H1 (cell line): ENCODE measurements around the gene LACTB. TPM values are rescaled to one million over a fixed set of nuclear protein-coding genes. Genes with fewer than 3 reads are reported as not detected.
A peak's percentile ranks its signal among the peaks of the same experiment; 100 is the strongest.

Source experiments
- CTCF ChIA-PET: fragments of 300-600 bp; sonication (Branson Sonifier 250); formaldehyde crosslinking; loops from one replicate; lab custom pipeline; 2021; ENCODE audit not compliant: partially characterized antibody; lab: Charles Lee
- POLR2A ChIA-PET: fragments of 300-600 bp; sonication (Branson Sonifier 250); formaldehyde crosslinking; loops from one replicate; lab custom pipeline; 2021; ENCODE audit warnings: inconsistent platforms; ENCODE audit not compliant: partially characterized antibody; lab: Charles Lee
- DNase-seq, 2 experiments: peaks; one replicate each; pipeline versions ENCODE4 v3.0.0 to v3.0.0-alpha.2; 2010 to 2022; ENCODE audit warnings: low spot score in 2 of 2, low read depth in 1 of 2, mixed read lengths in 1 of 2
- FAIRE-seq: peaks from 2 replicates; lab custom pipeline; 2011; peaks lifted over from hg19 to GRCh38; lab: Jason Lieb, UNC
- H2AFZ ChIP-seq: 2 replicates; pipeline ENCODE4 v1.8.1; 2012; ENCODE audit warnings: low read length, inconsistent platforms
- H2AK5ac ChIP-seq: 2 replicates; pipeline ENCODE4 v1.6.1; 2013; ENCODE audit warnings: low read depth, low read length
- H2BK120ac ChIP-seq: replicated peaks from 2 replicates; pipeline ENCODE3; 2013; ENCODE audit warnings: low read depth, low read length, inconsistent platforms
- H2BK12ac ChIP-seq: 2 replicates; pipeline ENCODE4 v1.6.1; 2013; ENCODE audit warnings: low read depth, low read length
- H2BK15ac ChIP-seq: 2 replicates; pipeline ENCODE4 v1.6.1; 2013; ENCODE audit warnings: low read length
- H2BK20ac ChIP-seq: 2 replicates; pipeline ENCODE4 v1.6.1; 2013; ENCODE audit warnings: low read length
- H2BK5ac ChIP-seq: 2 replicates; pipeline ENCODE4 v1.6.1; 2013; ENCODE audit warnings: low read depth, low read length
- H3K14ac ChIP-seq: 2 replicates; pipeline ENCODE4 v1.6.1; 2013; ENCODE audit warnings: inconsistent platforms; ENCODE audit not compliant: insufficient read length
- H3K18ac ChIP-seq: 2 replicates; pipeline ENCODE4 v1.6.1; 2013; ENCODE audit warnings: low read length; ENCODE audit errors: extremely low read depth
- H3K23ac ChIP-seq: 2 replicates; pipeline ENCODE4 v1.6.1; 2013; ENCODE audit warnings: inconsistent platforms; ENCODE audit not compliant: insufficient read length
- H3K23me2 ChIP-seq: 2 replicates; pipeline ENCODE4 v1.6.1; 2013; ENCODE audit warnings: low read depth, low read length
- H3K27ac ChIP-seq: 2 replicates; pipeline ENCODE4 v1.6.1; 2011; ENCODE audit warnings: low read depth, low read length, inconsistent platforms
- H3K27me3 ChIP-seq, 4 experiments: replicated peaks in 1 of 4; 1 replicate in 1 of 4; 2 replicates in 3 of 4; pipeline versions ENCODE4 v1.6.1 to v1.8.1; 2011 to 2013; ENCODE audit warnings: low read length in 3 of 4, mild to moderate bottlenecking in 3 of 4, inconsistent platforms in 2 of 4, mixed read lengths in 2 of 4, moderate library complexity in 1 of 4; ENCODE audit not compliant: control insufficient read depth in 3 of 4, insufficient read depth in 3 of 4; ENCODE audit errors: extremely low read depth in 1 of 4
- H3K36me3 ChIP-seq, 4 experiments: 2 replicates each; pipeline versions ENCODE4 v1.6.1 to v1.8.1; 2011 to 2013; ENCODE audit warnings: mild to moderate bottlenecking in 4 of 4, low read length in 3 of 4, moderate library complexity in 2 of 4, control low read depth in 1 of 4, inconsistent platforms in 1 of 4; ENCODE audit not compliant: insufficient read depth in 4 of 4, control insufficient read depth in 2 of 4
- H3K4ac ChIP-seq: replicated peaks from 2 replicates; pipeline ENCODE3; 2013; ENCODE audit warnings: low read length, low read depth, mixed read lengths, inconsistent platforms; ENCODE audit not compliant: insufficient read length
- H3K4me1 ChIP-seq, 4 experiments: replicated peaks in 1 of 4; 1 replicate in 1 of 4; 2 replicates in 3 of 4; pipeline versions ENCODE4 v1.6.1 to v1.8.1; 2011 to 2013; ENCODE audit warnings: low read length in 3 of 4, inconsistent platforms in 2 of 4, mixed read lengths in 1 of 4; ENCODE audit not compliant: insufficient read depth in 4 of 4, control insufficient read depth in 3 of 4
- H3K4me2 ChIP-seq, 2 experiments: 2 replicates each; pipeline versions ENCODE4 v1.6.1 to v1.8.1; 2011 to 2013; ENCODE audit warnings: low read depth in 2 of 2, low read length in 2 of 2, control low read depth in 1 of 2, inconsistent platforms in 1 of 2, mild to moderate bottlenecking in 1 of 2; ENCODE audit not compliant: insufficient read depth in 1 of 2
- H3K4me3 ChIP-seq, 4 experiments: fragments of 200-600, 300-600 bp in 1 of 4; sonication (generic), shearing (Covaris generic), sonication (Bioruptor Twin) in 1 of 4; 2 replicates each; pipeline versions ENCODE4 v1.5.1 to v1.8.1; 2011 to 2016; ENCODE audit warnings: low read length in 4 of 4, low read depth in 3 of 4, control low read depth in 2 of 4, inconsistent platforms in 2 of 4, mild to moderate bottlenecking in 2 of 4, mixed read lengths in 1 of 4, moderate library complexity in 1 of 4; ENCODE audit not compliant: insufficient read depth in 2 of 4; ENCODE audit errors: extremely low read depth in 1 of 4
- H3K56ac ChIP-seq: replicated peaks from 2 replicates; pipeline ENCODE3; 2013; ENCODE audit warnings: low read depth, mild to moderate bottlenecking, mixed read lengths, low read length, inconsistent platforms; ENCODE audit not compliant: insufficient read length
- H3K79me1 ChIP-seq: 2 replicates; pipeline ENCODE4 v1.6.1; 2013; ENCODE audit warnings: low read depth, low read length, control low read depth
- H3K79me2 ChIP-seq, 2 experiments: 2 replicates each; pipeline versions ENCODE4 v1.6.1 to v1.8.1; 2012 to 2013; ENCODE audit warnings: low read length in 2 of 2, mild to moderate bottlenecking in 2 of 2, inconsistent platforms in 1 of 2; ENCODE audit not compliant: insufficient read depth in 2 of 2, control insufficient read depth in 1 of 2
- H3K9ac ChIP-seq, 4 experiments: replicated peaks in 1 of 4; 1 replicate in 1 of 4; 2 replicates in 3 of 4; pipeline versions ENCODE4 v1.6.1 to v1.8.1; 2011 to 2013; ENCODE audit warnings: low read depth in 3 of 4, low read length in 3 of 4, control low read depth in 2 of 4, mild to moderate bottlenecking in 2 of 4, moderate library complexity in 2 of 4, inconsistent platforms in 1 of 4; ENCODE audit errors: extremely low read depth in 1 of 4
- H3K9me3 ChIP-seq, 2 experiments: 2 replicates each; pipeline versions ENCODE4 v1.6.1 to v1.8.1; 2012 to 2013; ENCODE audit warnings: mild to moderate bottlenecking in 2 of 2, moderate library complexity in 2 of 2, control low read depth in 1 of 2, inconsistent platforms in 1 of 2, low read depth in 1 of 2, low read length in 1 of 2, mixed read lengths in 1 of 2; ENCODE audit not compliant: insufficient read depth in 2 of 2
- H4K20me1 ChIP-seq, 2 experiments: replicated peaks in 1 of 2; 2 replicates each; pipeline versions ENCODE3 to v1.8.1; 2011 to 2013; ENCODE audit warnings: inconsistent platforms in 2 of 2, low read length in 2 of 2, mild to moderate bottlenecking in 1 of 2; ENCODE audit not compliant: insufficient read depth in 2 of 2, control insufficient read depth in 1 of 2
- H4K5ac ChIP-seq: 2 replicates; pipeline ENCODE4 v1.6.1; 2013; ENCODE audit warnings: low read length, low read depth, mixed read lengths, inconsistent platforms; ENCODE audit not compliant: insufficient read length
- H4K8ac ChIP-seq: 2 replicates; pipeline ENCODE4 v1.8.0; 2013; ENCODE audit warnings: mild to moderate bottlenecking, moderate library complexity, low read length, inconsistent platforms; ENCODE audit not compliant: insufficient read depth; ENCODE audit errors: extremely low read depth
- H4K91ac ChIP-seq: replicated peaks from 2 replicates; pipeline ENCODE3; 2013; ENCODE audit warnings: low read length, mixed read lengths, inconsistent platforms; ENCODE audit not compliant: insufficient read length
- RAD21 ChIP-seq, 2 experiments: IDR thresholded peaks in 1 of 2; conservative IDR thresholded peaks in 1 of 2; 2 replicates each; pipeline ENCODE4 v1.6.1; 2011; ENCODE audit warnings: low read depth in 2 of 2, low read length in 2 of 2, improper control_type of control experiment in 1 of 2, inconsistent platforms in 1 of 2, mild to moderate bottlenecking in 1 of 2, moderate library complexity in 1 of 2
- SIN3A ChIP-seq, 2 experiments: IDR thresholded peaks in 1 of 2; conservative IDR thresholded peaks in 1 of 2; 2 replicates each; pipeline ENCODE4 v1.6.1; 2011 to 2012; ENCODE audit warnings: low read length in 2 of 2, improper control_type of control experiment in 1 of 2, low read depth in 1 of 2, mild to moderate bottlenecking in 1 of 2
- SP4 ChIP-seq: IDR thresholded peaks from 2 replicates; pipeline ENCODE4 v1.6.1; 2012; ENCODE audit warnings: low read length, inconsistent platforms
- WGBS, 2 experiments: shearing (Covaris generic) in 1 of 2; methylation state at CpG; one replicate each; pipeline versions ENCODE4 v1.1.6 to v1.1.7; 2013 to 2015; ENCODE audit warnings: low lambda C conversion rate in 2 of 2, mixed read lengths in 2 of 2, inconsistent platforms in 1 of 2, low coverage in 1 of 2, missing lambda C conversion rate in 1 of 2; ENCODE audit not compliant: insufficient replicate concordance in 2 of 2, insufficient coverage in 1 of 2, insufficient read length in 1 of 2; ENCODE audit errors: extremely low coverage in 1 of 2, missing lambda C conversion rate in 1 of 2; 5-methylcytosine and 5-hydroxymethylcytosine counted together
- polyA plus RNA-seq, 7 experiments: library from polyadenylated mRNA; depleted of rRNA in 3 of 7; stranded (reverse) in 5 of 7; unstranded in 2 of 7; fragments of >200 nt in 5 of 7; fragments of 200-250 nt in 2 of 7; gene quantifications; 1 replicate in 5 of 7; 2 replicates in 1 of 7; 4 replicates in 1 of 7; pipeline versions ENCODE4 v1.2.1 to v1.2.3, GENCODE V29; 2011 to 2013; ENCODE audit warnings: missing spikeins in 2 of 7, mixed read lengths in 2 of 7
- total RNA-seq: library from RNA; stranded (reverse); fragmentation: NEBNext Ultra II Directional; extraction: Animal tissue kit (Norgen Biotek cat#: 25700); gene quantifications from 2 replicates; pipeline ENCODE4 v1.2.1, GENCODE V29; 2021

The LACTB gene
- total and polyA plus RNA-seq, 2 of the 8 experiments (the other 6 are each of a cell fraction or from before 2014, with no cell fraction given): 5.8 to 14.9 TPM

DNA sequence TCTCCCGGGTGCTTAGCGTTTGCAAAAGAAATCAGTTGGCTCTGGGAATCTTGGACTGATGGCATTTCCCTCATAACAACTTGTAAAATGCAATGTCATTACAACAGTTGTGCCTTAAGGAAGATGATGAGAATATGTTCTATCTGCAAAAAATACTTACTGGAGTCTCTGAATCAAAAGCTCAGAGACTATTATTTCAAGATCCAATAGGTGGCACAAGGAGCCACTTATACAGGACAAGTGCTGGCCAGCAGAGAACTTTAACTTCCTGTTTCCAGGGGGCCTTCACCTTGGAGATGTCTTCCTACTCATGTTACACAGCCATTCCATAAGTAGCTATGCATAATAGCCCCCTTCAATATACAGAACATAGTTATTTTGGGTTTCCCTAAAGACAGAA is 44.6 kb downstream of the LACTB start:
- POLR2A ChIA-PET: interaction anchor here (1.1 kb wide), 1 partner anchor 8 kb away, joined by 5 read pairs; the partner anchor contains the start of gene RPS27L
- CTCF ChIA-PET: interaction anchor here (0.6 to 1.4 kb wide), 5 partner anchors 15 to 223 kb away, joined by 3 to 4 read pairs (median 3); no protein-coding TSS in a partner anchor

More for the DNA sequence above, 44.6 kb downstream of the LACTB start:
- FAIRE-seq (no peak), DNase-seq (peak in 1 of 2 experiments; percentile 34)
- Histone ChIP-seq H3K14ac (no peak overlapping the region), H3K79me2 (no peaks in the 10 kb centered on the region), H3K9ac (no peak overlapping the region), H2BK5ac (no peak overlapping the region), H2AFZ (no peak overlapping the region), H3K36me3 (no peaks in the 10 kb centered on the region), H3K56ac (no peak overlapping the region), H3K23ac (no peak overlapping the region), H3K4ac (no peak overlapping the region), H3K4me2 (no peak overlapping the region), H2BK120ac (no peak overlapping the region), H3K4me1 (no peaks in the 10 kb centered on the region), H4K91ac (no peak overlapping the region), H4K5ac (no peak overlapping the region), H3K27ac (no peak overlapping the region), H2BK20ac (no peak overlapping the region), H3K4me3 (no peak overlapping the region), H3K18ac (no peak overlapping the region), H4K8ac (no peak overlapping the region), H2BK12ac (no peak overlapping the region), H3K9me3 (no peaks in the 10 kb centered on the region), H3K23me2 (no peaks in the 10 kb centered on the region), H2AK5ac (no peak overlapping the region), H4K20me1 (no peaks in the 10 kb centered on the region), H3K27me3 (no peaks in the 10 kb centered on the region), H3K79me1 (no peaks in the 10 kb centered on the region), H2BK15ac (no peak overlapping the region)
- WGBS, 2 experiments: 93% methylated on average over 2 of the region's 2 CpGs; no CpG with 5 or more reads in 1 of the 2 experiments
- TF ChIP-seq RAD21 (IDR thresholded peaks at IDR 0.05 in 1 of 2, conservative IDR thresholded peaks at IDR 0.05 in 1 of 2; ENCODE audit: low read depth in 2 of 2, low read length in 2 of 2) (peak; percentile 25 to 41; a peak in 3 of 4 replicates), SP4 (no peak), SIN3A (conservative IDR thresholded peaks at IDR 0.05 in 1 of 2, IDR thresholded peaks at IDR 0.05 in 1 of 2; ENCODE audit: low read depth in 1 of 2, low read length in 2 of 2) (no peak)
